22Rv1 (cell line): Measurements from ENCODE around the gene NMT1.

Experiments used
- ZFX ChIP-seq: fragments of 450-650 bp; IDR thresholded peaks from 2 replicates; pipeline ENCODE4 v1.6.1; 2017; ENCODE audit warnings: antibody characterized with exemption, borderline replicate concordance
- TF ChIP-seq, protein P1 (sequence below): fragments of 450-650 bp; IDR thresholded peaks from 2 replicates; pipeline ENCODE4 v1.5.1; 2017; ENCODE audit warnings: mild to moderate bottlenecking

DNA sequence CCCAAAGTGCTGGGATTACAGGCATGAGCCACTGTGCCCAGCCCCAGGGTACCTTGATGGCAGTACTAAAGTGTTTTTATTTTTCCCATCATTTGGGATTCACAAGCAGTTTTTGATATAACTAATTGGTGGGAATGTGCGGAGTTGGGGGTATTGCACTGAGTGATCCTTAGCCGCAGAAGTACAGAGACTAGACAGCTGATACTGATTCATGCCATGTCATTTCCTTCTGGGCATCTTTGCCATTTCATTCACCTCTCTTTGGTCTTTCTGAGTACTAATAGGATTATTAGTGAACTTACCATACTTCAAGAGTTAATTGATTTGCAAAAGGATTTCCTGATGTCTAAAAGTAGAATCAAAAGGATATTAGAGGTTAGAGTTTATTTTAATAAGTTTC, 9.7 kb downstream of the NMT1 start:
- TF ChIP-seq, protein P1, sequence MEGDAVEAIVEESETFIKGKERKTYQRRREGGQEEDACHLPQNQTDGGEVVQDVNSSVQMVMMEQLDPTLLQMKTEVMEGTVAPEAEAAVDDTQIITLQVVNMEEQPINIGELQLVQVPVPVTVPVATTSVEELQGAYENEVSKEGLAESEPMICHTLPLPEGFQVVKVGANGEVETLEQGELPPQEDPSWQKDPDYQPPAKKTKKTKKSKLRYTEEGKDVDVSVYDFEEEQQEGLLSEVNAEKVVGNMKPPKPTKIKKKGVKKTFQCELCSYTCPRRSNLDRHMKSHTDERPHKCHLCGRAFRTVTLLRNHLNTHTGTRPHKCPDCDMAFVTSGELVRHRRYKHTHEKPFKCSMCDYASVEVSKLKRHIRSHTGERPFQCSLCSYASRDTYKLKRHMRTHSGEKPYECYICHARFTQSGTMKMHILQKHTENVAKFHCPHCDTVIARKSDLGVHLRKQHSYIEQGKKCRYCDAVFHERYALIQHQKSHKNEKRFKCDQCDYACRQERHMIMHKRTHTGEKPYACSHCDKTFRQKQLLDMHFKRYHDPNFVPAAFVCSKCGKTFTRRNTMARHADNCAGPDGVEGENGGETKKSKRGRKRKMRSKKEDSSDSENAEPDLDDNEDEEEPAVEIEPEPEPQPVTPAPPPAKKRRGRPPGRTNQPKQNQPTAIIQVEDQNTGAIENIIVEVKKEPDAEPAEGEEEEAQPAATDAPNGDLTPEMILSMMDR = no peak
- no peak for TF ChIP-seq ZFX
